Activated T-cell treated with anti-CD3 and anti-CD28 coated beads for 48 hours (primary cell): Measurements from ENCODE around the gene PEX10.

ENCODE experiments used
- DNase-seq: peaks from one replicate; pipeline ENCODE4 v3.0.0-alpha.2; 2020; ENCODE audit warnings: low read depth

The PEX10 gene

GRCh38 chr1:2374252-2375155 lies 37.9 kb downstream of the PEX10 start:
- DNase-seq: no peak

- DNase-seq: no peak
Measured at GRCh38 chr1:2373551-2374251, 38.7 kb downstream of the PEX10 start.

GRCh38 chr1:2372551-2373490 lies 39.5 kb downstream of the PEX10 start:
- DNase-seq: no peak

GRCh38 chr1:2368053-2368744 lies 44.2 kb downstream of the PEX10 start:
- no peak for DNase-seq

GRCh38 chr1:2363847-2364513 lies 48.4 kb downstream of the PEX10 start:
- DNase-seq: no peak

GRCh38 chr1:2360588-2361364 lies 51.6 kb downstream of the PEX10 start:
- no peak for DNase-seq

GRCh38 chr1:2358651-2359640 lies 53.4 kb downstream of the PEX10 start:
- no peak for DNase-seq

GRCh38 chr1:2358072-2358471 lies 54.3 kb downstream of the PEX10 start:
- no peak for DNase-seq

- no peak for DNase-seq
Measured at GRCh38 chr1:2356911-2357845, 55.2 kb downstream of the PEX10 start.

GRCh38 chr1:2356401-2356800 lies 56.0 kb downstream of the PEX10 start:
- no peak for DNase-seq

GRCh38 chr1:2355373-2356261 lies 56.7 kb downstream of the PEX10 start:
- no peak for DNase-seq

- no peak for DNase-seq
Measured at GRCh38 chr1:2354511-2355372, 57.6 kb downstream of the PEX10 start.
